Kidney glomerular epithelial cell (primary cell): ENCODE data around the gene RNF135.
"Not testable (repeated sequence)": the region's sequence is repeated elsewhere in the genome, so short reads cannot be mapped to it uniquely, and the experiment has no call there.

Experiments
- DNase-seq: peaks from one replicate; lab custom pipeline; 2025; lab: John Stamatoyannopoulos, UW

RNF135 gene

DNA sequence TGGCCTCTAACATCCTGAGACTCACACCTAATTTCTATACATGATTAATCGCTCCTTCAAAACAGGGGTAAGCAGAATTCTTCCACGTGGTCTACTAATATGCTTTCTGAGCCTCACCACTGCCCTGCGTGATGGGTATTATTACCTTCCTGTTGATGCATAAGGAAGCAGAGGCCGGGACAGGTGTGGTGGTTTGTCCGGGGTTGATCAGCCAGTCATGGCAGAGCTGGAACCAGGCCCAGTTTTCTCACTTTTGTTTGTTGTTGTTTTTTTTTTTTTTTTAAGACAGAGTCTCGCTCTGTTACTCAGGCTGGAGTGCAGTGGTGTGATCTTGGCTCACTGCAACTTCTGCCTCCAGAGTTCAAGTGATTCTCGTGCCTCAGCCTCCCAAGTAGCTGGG lies 31.2 kb downstream of the RNF135 start:
- no peak for DNase-seq

DNA sequence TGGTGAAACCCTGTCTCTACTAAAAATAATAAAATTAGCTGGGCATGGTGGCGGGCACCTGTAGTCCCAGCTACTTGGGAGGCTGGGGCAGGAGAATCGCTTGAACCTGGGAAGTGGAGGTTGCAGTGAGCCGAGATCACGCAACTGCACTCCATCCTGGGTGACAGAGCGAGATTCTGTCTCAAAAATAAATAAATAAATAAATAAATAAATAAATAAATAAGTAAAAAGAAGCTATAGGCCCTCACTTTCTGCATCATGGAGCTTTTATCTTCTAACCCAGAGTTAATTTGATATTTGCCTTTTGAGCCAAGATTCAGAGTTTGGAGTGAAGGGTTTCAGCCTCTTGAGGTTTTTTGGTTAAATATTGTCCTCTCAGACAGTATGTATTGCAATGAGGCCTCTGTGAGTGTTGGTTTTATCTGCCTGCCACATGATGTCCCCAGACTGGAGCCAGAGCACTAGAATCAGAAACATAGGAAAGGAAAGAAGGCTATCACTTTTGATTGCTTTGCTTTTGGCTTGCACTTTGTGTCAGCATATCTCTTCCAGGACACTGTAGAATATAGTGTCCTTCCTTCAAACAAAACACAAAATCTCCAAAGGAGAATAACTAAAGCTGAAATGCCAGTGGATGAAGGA lies 32.5 kb downstream of the RNF135 start:
- no peak for DNase-seq

DNA sequence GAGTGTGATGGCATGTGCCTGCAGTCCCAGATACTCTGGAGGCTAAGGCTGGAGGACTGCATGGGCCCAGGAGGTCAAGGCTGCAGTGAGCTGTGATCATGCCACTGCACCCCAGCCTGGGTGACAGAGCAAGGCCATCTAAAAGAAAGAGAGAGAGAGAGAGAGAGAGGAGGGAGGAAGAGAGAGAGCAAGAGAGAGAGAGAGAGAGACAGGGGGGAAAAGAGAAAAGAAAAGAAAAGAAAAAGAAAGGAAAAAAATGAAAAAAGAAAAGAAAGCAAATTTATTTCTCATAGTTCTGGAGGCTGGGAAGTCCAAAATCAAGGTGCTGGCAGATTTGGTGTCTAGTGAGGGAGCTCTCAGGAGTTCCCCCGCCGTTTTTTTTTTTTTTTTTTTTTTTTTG lies 33.3 kb downstream of the RNF135 start:
- no peak for DNase-seq

DNA sequence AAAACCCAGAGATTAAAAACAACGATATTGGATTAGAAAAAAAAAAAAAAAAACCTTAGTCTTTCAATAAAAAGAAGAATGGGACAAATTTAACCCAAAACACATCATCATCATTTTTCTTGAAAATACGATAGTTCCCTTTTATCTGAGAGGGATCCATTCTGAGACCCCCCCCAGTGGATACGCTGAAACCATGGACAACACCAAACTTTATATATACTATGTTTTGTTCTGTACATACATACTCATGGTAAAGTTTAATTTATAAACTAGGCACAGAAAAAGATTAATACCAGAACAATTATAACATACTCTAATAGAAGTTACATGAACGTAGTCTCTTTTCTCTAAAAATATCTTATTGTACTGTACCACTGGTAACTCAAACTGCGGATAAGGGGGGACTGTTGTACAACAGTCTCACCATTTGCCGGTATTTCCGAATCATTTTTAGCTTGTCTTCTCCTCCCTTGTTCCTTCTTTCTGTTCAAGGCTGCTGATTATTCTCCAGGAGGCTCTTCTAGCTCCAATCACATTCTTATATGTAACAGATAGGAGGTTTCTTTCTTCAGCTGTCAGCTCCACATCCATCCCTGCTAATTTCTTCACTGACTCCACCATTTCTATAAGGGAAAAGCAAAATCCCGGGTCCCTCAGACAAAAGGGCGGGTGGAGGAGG lies 37.0 kb downstream of the RNF135 start:
- DNase-seq: no peak

DNA sequence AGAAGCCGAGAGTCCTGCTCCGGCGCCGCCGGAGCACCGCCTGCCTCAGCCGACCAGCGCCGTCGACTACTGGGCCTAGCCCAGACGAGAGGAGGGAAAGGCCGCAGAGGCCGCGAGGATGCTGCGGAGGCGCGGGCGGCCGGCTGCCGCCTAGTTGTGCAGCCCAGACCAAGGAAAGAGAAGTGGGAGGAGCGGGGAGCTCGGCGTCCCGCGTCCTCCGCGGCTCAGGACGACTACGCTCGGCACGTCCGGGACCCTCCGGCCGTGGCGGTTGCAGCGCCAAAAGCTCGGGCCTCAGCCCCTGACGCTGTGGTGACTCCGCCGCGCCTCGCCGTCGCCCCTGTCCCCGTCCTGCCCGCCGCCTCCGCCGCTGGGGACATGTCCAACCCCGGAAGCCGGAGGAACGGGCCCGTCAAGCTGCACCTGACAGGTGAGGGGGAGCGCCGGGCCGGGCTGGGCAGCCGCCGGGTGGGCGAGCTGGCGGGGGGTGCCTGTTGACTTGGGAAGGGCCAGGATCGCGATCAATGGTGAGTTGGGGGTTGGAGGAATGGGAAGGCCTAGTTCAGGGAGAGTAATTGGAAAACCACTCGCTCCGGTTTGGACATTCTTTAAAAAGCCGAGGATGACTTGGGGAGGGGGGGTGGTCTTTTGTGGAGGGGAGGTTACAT lies 37.7 kb downstream of the RNF135 start:
- peak; percentile 27 for DNase-seq

DNA sequence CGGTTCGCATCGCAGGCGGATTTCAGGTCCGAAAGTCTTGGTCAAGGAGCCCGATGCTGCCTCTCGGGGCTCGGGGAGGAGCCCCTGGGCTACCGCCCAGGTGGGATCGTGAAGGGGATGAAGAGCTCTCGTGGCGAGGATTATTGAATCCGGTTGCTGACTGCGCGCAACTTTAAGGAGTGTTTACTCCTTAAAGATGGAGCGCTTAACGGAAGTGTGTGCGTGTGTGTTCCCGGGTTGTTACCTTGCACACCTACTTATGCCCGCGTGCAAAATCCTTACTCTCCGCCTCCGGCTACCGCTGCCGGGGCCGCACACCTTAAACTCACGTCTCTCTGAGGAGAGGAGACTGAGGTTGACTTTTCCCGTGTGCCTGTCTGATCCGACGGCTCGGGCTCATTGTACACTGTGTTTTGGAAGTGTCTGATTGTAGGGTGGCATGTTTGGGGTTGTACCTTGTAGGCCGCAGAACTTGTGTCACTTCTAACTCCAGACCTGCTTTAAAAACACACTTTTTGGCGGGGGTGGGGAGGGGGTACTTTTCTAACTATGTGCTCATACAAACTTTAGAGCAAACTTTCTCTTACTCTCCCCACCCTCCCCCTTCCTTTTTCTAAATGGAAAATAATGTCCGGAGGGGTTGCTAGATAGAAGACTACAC lies 38.3 kb downstream of the RNF135 start:
- DNase-seq: not testable (repeated sequence)

DNA sequence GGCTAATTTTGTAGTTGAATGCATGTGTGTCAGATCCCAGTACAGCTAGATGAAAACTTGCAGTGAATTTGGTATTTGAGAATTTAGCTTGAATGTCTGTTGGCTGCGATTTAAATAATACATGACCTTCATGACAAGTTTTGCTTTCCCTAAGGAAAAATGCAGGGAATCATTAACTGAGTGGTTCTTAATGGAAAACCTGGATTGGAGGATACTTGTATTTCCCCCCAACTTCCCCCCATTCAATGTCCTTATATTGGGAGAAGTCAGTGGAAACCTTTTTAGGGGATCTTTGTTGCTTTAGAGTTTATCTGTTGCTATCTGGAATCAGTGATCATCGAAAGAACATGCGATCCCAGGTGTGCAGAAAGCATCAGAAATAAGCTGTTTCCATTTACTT lies 39.2 kb downstream of the RNF135 start:
- not testable (repeated sequence) for DNase-seq

DNA sequence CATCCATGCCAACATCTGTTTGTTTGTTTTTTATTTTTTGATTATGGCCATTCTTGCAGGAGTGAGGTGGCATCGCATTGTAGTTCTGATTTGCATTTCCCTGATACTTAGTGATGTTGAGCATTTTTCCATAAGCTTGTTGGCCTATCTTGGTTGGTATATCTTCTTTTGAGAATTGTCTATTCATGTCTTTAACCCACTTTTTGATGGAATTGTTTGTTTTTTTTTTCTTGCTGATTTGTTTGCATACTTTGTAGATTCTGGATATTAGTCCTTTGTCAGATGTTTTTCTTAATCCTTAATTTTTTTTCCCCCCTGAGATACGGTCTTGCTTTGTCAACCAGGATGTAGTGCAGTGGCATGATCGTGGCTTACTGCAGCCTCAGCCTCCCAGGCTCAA lies 43.0 kb downstream of the RNF135 start:
- DNase-seq: no peak

DNA sequence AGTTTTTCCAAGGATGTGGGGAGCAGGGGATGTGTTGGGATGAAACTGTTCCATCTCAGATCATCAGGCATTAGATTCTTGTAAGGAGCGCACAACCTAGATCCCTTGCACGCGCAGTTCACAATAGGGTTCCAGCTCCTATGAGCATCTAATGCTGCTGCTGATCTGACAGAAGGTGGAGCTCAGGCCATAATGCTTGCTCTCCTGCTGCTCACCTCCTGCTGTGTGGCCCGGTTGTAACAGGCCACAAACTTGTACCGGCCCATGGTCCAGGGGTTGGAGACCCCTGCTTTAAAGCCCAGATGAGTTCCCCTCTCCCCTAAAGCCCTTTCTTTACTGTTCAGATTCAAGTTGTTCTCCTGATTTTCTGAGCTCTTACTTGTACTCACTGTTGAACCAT lies 44.8 kb downstream of the RNF135 start:
- no peak for DNase-seq

DNA sequence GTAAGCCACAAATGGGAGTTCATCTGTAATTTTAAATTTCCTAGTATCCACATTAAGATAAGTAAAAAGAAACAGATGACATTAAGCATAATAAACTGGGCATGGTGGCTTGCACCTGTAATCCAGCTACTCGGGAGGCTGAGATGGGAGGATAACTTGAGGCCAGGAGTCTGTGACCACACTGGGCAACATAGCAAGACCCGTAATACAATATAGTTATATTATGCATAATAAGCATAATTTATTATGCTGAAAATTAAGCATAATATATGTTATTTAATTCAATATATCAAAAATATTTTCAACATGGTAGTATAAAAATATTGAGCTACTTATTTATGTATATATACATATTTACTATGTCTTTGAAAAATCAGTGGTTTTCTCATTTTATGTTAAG lies 48.2 kb downstream of the RNF135 start:
- DNase-seq: no peak

DNA sequence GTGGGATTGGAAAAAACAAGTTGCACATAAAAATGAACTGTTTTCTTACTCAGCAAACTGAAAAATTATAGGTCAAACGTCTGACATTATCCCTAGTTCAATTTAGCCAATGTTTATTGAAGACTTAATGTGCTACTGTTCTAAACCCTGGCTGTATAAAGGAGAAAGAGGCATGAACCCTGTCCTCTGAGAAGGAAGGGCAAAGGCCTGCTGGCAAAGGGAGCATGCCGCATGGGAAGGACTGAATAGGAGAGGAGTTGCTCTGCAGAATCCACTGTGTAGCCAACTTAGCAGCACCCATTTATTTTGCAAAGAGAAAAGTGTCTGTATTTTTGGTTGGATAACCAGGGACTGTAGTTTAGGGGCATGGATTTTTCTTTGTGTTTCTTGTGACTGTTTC lies 52.3 kb downstream of the RNF135 start:
- DNase-seq: not testable (repeated sequence)

DNA sequence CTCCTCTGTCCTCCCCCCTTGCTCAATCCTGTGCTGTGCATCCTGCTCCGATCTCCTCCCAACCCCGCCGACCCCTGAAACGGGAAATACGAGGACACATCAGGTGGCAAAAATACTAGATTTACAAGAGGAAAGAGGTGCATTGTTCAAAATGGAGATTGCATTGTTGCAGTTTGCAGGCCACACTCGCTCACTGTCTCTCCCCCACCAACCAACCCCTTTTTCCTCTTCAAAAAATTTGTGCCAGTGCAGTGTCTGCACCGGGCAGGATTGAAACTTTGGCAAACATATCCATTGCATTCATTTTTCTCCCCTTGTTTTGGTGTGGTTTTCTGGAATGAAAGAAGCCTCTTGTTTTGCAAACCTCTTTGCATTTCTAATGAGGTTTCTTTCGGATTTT lies 61.0 kb downstream of the RNF135 start:
- no peak for DNase-seq

DNA sequence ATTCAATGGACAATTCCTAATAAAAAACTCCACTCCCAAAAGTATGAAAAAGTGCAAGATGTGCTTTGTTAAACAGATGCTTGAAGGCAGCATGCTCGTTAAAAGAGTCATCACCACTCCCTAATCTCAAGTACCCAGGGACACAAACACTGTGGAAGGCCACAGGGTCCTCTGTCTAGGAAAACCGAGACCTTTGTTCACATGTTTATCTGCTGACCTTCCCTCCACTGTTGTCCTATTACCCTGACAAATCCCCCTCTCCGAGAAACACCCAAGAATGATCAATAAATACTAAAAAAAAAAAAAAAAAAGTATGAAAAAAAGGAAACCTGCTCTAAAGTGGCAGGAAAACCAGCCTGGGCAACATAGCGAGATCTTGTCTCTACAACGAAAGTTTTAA lies 64.8 kb downstream of the RNF135 start:
- not testable (repeated sequence) for DNase-seq

DNA sequence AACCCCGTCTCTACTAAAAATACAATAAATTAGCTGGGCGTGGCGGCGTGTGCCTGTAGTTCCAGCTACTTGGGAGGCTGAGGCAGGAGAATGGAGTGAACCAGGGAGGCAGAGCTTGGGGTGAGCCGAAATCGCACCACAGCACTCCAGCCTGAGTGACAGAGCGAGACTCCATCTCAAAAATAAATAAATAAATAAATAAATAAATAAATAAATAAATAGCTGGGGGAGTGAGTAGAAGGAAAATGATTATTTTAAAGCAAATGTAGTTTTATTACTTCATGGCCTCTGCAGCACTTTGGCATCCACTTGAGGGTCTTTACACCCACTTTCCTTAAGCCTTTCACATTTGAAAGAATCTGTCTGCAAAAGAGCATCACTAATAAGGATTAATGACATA lies 70.0 kb downstream of the RNF135 start:
- not testable (repeated sequence) for DNase-seq

DNA sequence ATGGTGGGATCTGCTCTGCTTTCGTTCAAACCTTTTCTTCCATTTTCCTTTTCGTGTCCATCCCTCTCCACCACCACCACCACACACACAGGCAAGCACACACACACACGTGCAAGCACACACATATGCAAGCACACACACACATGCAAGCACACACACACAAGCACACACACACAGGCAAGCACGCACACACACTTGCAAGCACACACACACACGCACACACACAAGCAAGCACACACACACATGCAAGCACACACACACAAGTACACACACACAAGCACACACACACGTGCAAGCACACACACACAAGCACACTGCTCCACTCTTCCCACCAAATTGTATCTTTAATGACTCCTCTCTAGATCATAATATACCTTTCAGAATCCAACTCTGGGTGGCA lies 71.5 kb downstream of the RNF135 start:
- not testable (repeated sequence) for DNase-seq

DNA sequence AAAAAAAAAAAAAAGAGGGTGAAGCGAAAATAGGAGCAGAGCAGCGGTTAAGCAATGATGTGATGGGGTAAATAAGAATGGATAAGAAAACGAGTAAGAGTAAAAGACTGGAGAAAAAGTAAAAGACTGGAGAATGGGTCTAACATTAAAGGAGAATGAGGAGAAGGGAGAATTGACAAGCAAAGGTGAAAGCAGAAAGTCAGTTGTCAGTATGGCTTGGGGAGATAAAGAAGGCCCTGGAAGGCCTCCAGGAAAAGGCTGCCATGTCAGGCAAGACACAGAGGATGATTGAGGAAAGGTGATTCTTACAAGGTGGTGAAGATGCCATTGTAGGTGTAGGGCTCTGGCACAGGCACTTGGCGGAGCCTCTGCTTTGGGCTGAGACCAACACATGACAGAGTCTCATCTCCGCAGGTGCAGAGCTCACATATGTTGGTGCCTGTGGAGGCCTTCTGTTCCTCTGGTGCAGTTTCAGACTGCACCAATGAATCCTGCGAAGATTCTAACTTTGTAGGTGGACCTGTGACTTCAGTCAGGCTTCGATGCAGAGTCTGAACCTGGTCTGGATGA lies 76.1 kb downstream of the RNF135 start:
- not testable (repeated sequence) for DNase-seq

DNA sequence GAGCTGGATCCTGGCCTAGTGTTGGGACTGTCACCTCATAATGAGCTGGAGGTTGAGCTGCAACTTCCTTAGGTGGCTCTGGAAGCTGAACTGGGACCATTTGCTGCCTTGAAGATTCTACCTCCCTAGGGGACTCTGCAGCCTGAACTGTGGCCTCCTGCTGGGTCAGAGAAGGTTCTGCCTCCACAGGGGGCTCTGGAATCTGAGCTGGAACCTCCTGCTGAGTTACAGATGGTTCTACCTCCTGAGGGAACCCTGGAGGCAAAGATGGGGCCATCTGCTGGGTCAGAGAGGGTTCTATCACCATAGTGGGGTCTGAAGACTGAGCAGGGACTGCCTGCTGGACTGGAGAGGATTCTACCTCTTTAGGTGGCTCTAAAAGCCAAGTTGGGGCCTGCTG lies 77.3 kb downstream of the RNF135 start:
- no peak for DNase-seq

DNA sequence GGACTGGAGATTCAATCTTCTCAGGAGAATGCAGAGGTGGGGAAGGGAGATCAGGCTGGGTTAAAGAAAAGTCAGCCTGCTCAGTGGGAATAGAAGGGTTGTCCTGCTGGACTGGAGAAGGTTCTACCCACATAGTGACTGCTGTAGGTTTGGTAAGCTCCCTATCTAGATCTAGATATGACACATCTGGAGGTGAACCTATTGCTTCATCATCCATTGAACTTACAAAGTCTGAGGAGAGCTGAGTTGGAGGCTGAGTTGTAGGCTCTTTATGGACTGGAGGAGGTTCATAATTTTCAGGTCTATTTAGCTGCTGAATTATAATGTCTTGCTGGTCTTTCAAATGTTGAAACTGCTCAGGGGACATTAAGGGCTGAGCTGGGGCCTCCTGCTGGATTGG lies 77.9 kb downstream of the RNF135 start:
- DNase-seq: no peak
